ENCODE data around the gene PSAPL1.

Gene PSAPL1

GRCh38 chr4:7418131-7418943 is 16.4 kb downstream of the PSAPL1 start:
- no peak for DNase-seq

GRCh38 chr4:7417639-7418038 is 17.1 kb downstream of the PSAPL1 start:
- DNase-seq = no peak

- DNase-seq = no peak
Measured at GRCh38 chr4:7416745-7417432, 17.8 kb downstream of the PSAPL1 start.

GRCh38 chr4:7415927-7416686 is 18.6 kb downstream of the PSAPL1 start:
- no peak for DNase-seq

GRCh38 chr4:7414736-7415510 is 19.8 kb downstream of the PSAPL1 start:
- DNase-seq = no peak

- DNase-seq = no peak
Measured at GRCh38 chr4:7414046-7414445, 20.7 kb downstream of the PSAPL1 start.

GRCh38 chr4:7412554-7412912 is 22.2 kb downstream of the PSAPL1 start:
- no peak for DNase-seq

GRCh38 chr4:7411896-7412553 is 22.7 kb downstream of the PSAPL1 start:
- DNase-seq = no peak

- no peak for DNase-seq
Measured at GRCh38 chr4:7411491-7411890, 23.2 kb downstream of the PSAPL1 start.

GRCh38 chr4:7410446-7410845 is 24.3 kb downstream of the PSAPL1 start:
- no peak for DNase-seq

GRCh38 chr4:7408166-7408565 is 26.6 kb downstream of the PSAPL1 start:
- no peak for DNase-seq

GRCh38 chr4:7403001-7403400 is 31.7 kb downstream of the PSAPL1 start:
- DNase-seq = no peak

- DNase-seq = no peak
Measured at GRCh38 chr4:7402526-7402925, 32.2 kb downstream of the PSAPL1 start.

- DNase-seq = no peak
Measured at GRCh38 chr4:7400671-7401298, 33.9 kb downstream of the PSAPL1 start.

- no peak for DNase-seq
Measured at GRCh38 chr4:7399440-7400234, 35.1 kb downstream of the PSAPL1 start.

- no peak for DNase-seq
Measured at GRCh38 chr4:7398788-7399439, 35.8 kb downstream of the PSAPL1 start.

GRCh38 chr4:7398104-7398423 is 36.7 kb downstream of the PSAPL1 start:
- no peak for DNase-seq

GRCh38 chr4:7397206-7398103 is 37.3 kb downstream of the PSAPL1 start:
- no peak for DNase-seq

- DNase-seq = no peak
Measured at GRCh38 chr4:7396186-7396910, 38.4 kb downstream of the PSAPL1 start.

Data from activated CD4-positive, alpha-beta T cell treated with anti-CD3 and anti-CD28 coated beads, Interleukin-2, amount 50 U/mL, for 1 hour (primary cell).